Hippocampal formation (tissue), 2 donors: ENCODE measurements around the gene OR56B1.
A peak's percentile ranks its signal among the peaks of the same experiment; 100 is the strongest.
"Not testable (repeated sequence)": the region's sequence is repeated elsewhere in the genome, so short reads cannot be mapped to it uniquely, and the experiment has no call there.

ENCODE experiments used
- DNase-seq, 2 donors: peaks; one replicate each; lab custom pipeline; 2025; lab: John Stamatoyannopoulos, UW

Gene OR56B1, protein sequence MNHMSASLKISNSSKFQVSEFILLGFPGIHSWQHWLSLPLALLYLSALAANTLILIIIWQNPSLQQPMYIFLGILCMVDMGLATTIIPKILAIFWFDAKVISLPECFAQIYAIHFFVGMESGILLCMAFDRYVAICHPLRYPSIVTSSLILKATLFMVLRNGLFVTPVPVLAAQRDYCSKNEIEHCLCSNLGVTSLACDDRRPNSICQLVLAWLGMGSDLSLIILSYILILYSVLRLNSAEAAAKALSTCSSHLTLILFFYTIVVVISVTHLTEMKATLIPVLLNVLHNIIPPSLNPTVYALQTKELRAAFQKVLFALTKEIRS

DNA sequence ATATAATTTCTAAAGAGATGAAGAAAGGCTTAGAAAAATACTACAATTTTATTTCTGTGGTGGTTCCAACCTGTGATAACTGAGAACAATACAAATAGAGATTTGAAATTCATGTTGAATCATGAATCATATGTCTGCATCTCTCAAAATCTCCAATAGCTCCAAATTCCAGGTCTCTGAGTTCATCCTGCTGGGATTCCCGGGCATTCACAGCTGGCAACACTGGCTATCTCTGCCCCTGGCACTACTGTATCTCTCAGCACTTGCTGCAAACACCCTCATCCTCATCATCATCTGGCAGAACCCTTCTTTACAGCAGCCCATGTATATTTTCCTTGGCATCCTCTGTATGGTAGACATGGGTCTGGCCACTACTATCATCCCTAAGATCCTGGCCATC, at the start of gene OR56B1:
OR56B1 (plus strand) TSS at position 53 of the 400 bp plus-strand sequence; CDS start at position 122, 69 bp downstream.
- no peak for DNase-seq

DNA sequence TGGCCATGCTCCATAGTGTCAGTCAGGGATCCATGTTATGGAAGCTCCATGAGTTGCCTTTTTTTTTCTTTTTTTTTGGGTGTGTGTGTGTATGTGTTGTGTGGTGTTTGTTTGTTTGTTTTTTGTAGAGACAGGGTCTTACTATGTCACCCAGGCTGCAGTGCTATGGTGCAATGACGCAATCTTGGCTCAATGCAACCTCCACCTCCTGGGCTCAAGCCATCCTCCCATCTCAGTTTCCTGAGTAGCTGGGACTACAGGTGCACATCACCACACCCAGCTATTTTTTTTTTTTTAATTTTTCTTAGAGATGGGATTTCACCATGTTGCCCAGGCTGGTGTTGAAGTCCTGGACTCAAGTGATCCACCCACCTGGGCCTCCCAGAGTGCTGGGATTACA, 47.8 kb upstream of the OR56B1 start:
- no peak for DNase-seq

DNA sequence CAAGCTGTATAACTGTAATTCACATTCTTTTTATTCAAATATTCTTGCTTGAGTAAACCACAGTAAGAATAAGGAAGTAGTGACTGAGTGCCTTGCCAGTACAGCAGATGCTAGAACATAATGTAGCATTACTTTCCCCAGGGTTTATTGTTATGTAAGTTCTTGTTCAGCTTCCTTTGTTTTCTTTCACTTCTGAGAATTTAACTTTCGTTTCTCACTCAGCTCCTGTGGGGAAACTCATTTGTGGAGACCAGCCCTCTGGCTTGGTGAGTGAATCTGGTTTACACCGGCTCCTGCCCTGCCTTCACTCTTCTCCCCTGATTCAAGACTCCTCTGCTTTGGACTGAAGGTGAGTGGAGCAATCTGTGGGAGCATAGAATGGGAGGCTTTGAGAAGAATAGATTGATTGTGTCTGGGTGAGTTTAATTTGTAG, 46.7 kb upstream of the OR56B1 start, which contains the start of gene TRIM22:
TRIM22 (plus strand) TSS at position 240 of the 433 bp plus-strand sequence. CDS start 6,443 bp downstream, outside the sequence.
- peak in 1 of 2 donors; percentile 73 for DNase-seq

DNA sequence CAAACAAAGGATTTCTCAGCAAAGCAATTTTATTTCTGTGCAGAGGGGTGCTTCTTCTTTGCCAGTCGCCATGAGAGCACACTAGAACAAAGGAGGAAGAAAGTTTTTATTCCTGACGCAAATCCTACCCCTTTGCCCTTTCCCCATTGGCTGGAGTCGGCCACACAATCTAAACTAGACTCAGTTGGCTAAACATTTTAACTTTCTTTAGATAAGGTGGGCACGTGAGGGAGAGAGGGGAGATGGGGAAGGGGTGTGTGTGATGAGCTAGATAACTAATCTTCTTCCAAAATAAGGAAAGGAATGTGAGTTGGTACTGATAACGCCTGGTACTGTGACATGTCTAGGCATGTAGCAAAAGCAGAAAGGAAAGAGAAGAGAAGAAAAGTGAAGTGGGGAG, 46.0 kb upstream of the OR56B1 start:
- DNase-seq = peak in 1 of 2 donors; percentile 1

DNA sequence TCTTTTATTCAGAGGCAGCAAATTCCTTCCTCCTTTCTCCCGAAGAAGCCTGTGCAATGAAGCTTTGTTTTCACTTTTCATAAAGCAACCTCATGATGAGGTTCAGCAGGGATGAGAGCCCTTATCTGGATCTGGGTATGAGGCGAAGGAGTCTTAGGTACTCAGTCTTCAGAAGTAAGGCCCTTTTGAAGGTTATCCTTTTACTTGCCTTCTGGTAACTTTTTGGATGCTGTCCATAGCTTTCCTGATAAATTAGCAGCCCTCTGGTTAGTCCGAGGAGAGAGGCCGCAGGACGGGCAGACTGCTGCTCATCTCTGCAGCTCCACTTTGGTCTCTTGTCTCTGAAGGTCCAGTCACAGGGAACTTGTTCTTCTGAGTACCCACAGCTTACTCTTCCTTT, 45.5 kb upstream of the OR56B1 start:
- DNase-seq = no peak

DNA sequence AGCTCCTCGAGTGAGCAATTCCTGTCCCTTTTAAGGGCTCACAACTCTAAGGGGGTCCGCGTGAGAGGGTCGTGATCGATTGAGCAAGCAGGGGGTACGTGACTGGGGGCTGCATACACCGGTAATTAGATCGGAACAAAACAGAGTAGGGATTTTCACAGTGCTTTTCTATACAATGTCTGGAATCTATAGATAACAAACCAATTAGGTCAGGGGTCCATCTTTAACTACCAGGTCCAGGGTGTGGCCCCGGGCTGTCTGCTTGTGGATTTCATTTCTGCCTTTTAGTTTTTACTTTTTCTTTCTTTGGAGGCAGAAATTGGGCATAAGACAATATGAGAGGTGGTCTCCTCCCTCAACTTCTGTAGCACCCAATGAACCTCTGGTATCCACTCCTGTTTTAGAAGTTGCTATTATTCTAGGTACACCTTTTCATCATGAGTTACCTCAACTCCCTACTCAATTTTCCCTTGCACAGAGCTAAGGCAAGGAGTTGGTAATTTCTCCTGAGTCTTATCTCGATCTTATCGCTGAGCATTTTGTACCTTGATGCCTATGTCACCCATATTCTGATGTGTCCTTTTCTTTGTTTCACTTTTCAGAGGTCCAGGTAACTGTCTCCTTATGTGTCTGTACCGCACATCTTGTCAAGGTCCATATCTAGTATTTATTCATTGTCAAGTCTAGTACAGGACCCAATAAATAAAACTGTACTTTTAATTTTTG, 44.8 kb upstream of the OR56B1 start:
- DNase-seq = not testable (repeated sequence)

DNA sequence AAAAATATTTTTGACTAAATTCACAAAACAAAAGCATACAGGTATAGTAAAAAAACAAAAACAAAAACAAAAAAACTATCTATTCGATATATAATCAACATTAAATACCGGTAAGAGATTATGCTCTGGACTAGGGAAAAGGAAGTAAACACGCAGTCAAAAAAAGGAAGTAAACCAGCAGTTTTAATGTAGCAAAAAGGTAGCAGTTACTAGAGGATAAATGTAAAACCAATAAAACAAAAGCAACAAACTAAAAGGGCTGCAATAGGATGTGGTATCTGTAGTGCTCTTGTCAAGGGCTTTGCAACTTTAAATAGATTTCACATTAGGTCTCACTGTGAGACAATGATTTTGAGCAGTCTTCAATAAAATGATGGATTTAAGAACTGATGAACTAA, 44.3 kb upstream of the OR56B1 start:
- DNase-seq = peak in 1 of 2 donors; percentile 2

DNA sequence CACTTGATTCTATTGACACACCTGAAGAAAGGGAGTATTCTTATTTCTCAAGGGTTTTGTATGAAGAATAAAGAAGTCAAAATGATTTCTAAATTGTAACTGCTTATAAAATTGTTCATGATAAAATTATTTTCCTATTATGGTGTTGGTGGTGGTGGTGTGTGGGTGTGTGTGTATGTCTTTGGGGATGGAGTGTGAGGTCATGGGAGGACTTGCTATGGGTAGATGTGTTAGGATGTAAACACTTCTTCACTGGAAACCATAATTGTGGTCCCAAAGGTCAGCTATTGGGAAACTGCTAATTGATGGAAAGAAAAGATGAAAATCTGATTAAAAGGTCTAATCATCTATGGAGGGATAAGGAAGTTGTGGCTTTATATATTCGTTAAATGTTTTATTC, 41.6 kb upstream of the OR56B1 start:
- no peak for DNase-seq

DNA sequence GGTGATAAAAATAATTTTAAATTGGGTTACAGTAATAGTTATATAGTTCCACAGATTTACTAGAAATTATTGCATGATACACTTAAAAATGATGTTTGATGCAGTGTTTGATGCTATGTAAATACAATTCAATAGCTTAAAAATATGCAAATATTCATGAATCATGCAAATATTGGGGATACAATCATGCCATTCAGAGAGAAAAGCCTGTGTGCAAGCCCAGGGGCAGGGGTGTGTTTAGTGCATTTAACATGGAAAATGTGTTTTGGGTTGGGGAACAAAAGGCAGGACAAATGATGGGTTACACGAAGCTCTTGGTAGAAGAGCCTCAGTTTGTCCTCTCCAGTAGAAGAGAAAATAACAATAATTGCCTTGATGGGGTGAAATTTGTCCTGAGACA, 40.7 kb upstream of the OR56B1 start:
- DNase-seq = no peak

DNA sequence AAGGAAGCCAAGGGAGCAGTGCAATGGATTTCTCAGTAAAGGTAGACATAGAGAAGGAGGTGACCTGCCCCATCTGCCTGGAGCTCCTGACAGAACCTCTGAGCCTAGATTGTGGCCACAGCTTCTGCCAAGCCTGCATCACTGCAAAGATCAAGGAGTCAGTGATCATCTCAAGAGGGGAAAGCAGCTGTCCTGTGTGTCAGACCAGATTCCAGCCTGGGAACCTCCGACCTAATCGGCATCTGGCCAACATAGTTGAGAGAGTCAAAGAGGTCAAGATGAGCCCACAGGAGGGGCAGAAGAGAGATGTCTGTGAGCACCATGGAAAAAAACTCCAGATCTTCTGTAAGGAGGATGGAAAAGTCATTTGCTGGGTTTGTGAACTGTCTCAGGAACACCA, 40.0 kb upstream of the OR56B1 start:
- no peak for DNase-seq

DNA sequence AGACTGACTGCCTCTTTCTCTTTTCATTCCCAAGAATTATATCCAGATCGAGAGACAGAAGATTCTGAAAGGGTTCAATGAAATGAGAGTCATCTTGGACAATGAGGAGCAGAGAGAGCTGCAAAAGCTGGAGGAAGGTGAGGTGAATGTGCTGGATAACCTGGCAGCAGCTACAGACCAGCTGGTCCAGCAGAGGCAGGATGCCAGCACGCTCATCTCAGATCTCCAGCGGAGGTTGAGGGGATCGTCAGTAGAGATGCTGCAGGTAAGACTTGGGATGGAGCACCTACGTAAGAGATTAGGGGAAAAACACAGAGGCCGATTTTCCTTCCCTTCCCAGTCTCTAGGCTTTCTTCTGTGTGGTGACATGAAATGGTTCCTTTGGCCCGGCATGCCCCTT, 38.0 kb upstream of the OR56B1 start:
- no peak for DNase-seq

DNA sequence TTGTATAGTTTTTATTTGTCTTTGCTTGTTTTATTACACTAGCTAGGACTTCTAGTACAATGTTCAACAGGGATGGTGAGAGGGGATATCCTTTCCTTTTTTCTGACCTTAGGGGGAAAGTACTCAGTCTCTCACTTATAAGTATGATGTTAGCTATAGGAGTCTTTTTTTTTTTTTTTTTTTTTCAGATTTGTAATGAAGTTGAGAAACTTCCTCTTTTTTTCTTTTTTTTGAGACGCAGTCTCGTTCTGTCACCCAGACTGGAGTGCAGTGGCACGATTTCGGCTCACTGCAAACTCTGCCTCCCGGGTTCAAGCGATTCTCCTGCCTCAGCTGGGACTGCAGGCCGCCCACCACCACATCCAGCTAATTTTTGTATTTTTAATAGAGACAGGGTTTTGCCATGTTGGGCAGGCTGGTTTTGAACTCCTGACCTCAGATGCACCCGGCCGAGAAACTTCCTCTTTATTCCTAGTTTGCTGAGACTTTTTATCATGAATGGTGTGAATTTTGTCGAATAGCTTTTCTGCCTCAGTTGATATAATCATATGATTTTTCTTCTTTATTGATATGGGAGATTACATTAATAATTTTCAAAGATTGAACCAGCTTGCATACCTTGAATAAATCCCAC, 35.7 kb upstream of the OR56B1 start:
- DNase-seq = no peak

DNA sequence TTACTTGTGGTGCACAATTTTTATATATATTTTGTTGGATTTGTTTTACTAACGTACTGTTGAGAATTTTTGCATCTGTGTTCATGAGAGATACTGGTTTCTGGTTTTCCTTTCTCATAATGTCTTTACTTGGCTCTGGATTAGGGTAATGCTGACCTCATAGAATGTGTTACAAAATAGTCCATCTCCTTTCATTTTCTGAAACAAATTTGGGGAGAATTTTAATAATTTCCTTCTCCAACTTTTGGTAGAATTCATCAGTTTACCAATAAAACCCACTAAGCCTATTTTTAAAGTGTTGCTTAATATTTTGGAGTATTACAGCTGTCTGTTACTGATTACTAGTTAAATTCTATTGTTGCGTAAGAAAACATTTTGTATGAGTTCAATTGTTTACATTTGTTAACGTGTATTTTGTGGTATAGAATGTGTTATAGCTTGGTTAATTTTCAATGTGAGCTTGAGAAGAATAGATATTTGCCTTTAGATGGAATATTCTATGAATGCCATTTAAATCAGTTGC, 35.1 kb upstream of the OR56B1 start:
- no peak for DNase-seq

DNA sequence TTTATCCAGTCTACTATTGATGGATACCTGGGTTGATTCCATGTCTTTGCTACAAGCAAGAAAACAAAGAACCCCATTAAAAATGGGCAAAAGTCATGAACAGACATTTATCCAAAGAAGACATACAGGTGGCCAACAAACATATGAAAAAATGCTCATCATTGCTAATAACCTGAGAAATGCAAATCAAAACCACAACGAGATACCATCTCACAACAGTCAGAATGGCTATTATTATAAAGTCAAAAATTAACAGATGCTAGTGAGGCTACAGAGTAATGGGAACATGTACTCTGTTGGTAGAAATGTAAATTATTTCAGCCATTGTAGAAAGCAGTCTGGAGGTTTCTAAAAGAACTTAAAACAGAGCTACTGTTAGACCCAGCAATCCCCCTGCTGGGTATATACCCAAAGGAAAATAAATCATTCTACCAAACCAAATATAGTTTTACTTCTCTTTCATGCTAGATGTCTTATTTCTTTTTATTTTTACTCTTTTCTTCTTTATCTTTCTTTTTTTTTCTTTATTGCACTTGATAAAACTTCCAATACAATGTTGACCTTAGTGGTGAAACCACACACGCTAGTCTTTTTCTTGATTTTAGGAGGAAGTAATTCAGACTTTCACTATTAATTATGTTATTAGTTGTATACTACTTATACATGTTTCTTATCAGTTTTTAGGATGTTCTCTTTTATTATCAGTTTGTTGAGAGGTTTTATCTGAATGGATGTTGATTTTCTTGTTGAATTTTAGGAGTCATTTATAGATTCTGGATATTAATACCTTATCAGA, 32.3 kb upstream of the OR56B1 start:
- DNase-seq = no peak

DNA sequence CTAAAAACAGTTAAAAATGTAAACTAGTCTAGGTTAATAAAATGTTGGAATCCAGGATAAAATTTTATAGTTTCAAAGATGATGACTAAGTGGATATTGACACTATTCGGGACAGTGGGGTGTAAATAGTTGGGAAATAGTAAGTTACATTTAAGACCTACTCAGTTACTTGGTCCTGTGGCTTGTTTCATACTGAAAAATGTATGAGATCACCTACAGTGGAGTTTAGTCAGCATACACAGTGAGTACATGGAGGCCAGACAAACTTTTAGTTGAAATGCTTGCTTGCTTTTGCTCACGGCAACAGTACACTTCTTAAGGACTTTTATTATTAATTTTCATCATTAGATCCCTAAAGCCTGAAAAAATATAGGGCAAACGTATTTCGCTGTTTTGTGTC, 30.6 kb upstream of the OR56B1 start:
- no peak for DNase-seq

DNA sequence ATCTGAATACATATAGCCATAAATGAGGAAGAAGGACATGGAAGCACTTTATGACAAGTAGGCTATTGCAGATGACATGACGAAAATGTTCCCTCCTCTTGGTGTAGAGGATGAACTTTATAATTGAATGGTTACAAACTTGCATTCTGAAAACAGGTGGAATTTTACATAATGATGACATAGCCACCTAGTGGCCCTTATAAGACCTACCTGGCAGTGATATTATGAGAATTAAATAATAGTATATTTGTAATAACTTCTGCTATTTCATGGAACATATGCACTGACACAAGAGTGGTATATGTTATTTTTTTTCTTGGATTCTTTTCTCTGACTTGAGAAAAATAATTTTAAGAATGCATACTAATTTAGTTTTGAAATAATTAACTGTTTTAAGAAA, 23.7 kb upstream of the OR56B1 start:
- DNase-seq = no peak

DNA sequence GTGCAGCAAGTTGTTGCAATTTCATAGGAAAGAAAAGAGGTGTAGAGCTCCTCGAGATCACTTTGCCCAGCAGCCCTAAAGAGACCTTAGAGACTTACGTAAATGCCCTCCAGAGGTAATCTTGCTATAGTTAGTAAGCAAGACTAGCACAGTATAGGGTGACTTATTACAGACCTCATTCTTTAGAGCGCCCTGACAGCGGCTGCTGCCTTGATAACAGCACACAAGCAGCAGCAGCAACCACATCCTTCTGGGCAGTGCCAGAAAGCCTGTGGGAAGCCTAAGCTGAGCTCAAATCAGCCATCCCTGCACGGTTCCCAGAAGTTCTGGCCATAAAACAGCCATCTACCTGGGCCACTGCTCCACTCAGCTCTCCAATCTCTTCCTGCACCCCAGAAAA, 22.6 kb upstream of the OR56B1 start:
- DNase-seq = no peak

DNA sequence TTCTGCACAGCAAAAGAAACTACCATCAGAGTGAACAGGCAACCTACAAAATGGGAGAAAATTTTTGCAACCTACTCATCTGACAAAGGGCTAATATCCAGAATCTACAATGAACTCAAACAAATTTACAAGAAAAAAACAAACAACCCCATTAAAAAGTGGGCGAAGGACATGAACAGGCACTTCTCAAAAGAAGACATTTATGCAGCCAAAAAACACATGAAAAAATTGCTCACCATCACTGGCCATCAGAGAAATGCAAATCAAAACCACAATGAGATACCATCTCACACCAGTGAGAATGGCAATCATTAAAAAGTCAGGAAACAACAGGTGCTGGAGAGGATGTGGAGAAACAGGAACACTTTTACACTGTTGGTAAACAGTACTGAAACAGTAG, 19.7 kb upstream of the OR56B1 start:
- DNase-seq = not testable (repeated sequence)

DNA sequence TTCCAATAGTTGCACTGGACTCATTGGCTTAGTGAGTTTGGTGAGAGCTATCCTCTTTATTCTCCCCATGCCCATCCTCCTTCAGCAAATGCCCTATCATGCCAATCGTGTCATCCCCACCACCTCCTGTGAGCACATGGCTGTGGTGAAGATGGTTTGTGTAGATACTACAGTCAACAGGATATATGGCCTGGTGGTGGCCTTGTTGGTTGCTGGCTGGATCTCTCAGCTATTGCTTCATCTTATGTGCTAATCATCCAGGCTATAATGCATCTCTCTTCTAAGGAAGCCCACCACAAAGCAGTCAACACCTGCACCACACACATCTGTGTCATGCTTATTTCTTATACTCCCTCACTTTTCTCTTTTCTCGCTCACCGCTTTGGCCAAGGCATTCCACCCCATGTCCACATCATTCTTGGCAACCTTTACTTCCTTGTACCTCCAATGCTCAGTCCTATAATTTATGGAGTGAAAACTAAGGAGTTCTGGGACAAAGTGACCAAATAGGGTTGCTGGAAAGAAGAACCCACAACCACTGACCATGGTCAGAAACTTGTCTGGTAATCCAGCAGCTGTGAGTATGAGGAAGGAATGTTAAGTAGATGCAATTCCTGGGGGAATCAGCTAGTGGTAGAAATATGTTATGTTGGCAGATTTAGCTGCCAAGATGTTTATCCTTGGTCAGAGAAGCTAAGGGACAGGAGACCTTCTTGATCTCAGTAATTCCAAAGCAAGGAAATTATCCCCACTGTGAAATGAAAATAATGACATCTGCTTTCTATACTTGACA, 16.3 kb upstream of the OR56B1 start:
- DNase-seq = no peak

DNA sequence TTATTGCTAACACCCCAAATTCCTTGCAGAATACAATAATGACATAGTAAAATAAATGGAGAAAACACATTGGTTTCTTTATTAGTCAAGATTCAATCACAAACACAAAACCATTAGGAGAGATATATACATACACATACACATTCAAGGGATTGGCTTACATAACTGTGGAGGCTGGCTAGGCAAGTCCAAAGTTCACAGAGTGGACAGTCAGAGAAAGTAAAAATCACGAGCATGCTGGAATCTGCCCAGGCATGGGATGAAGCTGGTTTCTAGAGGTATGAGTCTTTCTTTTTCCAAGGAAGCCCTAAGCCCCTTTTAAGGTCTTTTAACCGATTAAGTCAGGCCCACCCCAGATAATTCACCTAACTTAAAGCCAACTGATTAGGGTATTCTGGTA, 13.6 kb upstream of the OR56B1 start:
- no peak for DNase-seq

DNA sequence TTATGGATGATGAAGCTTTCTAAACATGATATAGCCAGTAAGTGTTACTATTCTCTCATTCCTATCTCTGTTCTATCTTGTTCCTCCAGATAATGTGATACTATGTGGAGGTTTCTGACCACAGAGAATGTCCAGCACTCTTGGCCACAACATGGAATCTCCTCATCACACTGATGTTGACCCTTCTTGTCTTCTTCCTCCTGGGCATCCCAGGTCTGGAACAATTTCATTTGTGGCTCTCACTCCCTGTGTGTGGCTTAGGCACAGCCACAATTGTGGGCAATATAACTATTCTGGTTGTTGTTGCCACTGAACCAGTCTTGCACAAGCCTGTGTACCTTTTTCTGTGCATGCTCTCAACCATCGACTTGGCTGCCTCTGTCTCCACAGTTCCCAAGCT, 9.9 kb upstream of the OR56B1 start:
- DNase-seq = no peak
